Measurements from ENCODE around the gene ARHGAP1.

ARHGAP1 gene

DNA sequence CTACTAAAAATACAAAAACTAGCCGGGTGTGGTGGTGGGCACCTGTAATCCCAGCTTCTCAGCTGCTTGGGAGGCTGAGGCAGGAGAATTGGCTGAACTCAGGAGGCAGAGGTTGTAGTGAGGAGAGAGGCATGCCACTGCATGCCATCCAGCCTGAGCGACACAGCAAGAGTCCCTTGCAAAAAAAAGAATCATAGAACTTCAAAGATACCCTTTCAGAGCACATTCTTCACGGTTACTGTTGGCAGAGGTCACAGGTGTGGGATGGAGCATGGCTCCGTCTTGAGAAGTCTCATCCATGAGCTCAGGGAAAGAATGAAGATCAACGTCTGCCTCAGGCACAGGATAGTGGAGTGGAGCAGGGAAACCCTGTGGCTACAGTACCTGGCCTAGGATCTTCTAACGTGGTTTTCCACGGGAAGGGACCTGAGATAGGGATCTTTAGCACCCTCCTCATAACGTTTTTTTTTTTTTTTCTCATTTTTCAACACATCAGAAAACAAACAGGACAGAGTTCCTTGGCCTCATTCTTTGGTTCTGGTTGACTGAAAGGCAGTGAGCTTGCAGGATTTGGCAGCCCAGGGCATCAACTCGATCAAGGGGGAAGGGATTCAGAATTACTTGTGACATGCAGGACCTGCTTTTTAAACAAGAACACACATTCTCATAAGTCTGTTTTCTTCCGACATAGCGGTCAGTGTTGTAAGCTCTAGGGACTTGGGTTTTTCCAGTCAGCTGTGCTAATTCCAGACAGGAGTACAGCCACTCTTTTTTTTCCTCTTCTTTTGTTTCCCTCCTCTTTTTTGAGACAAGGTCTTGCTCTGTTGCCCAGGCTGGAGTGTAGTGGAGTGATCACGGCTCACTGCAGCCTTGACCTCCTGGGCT lies 41.4 kb upstream of the ARHGAP1 start:
- no peak for DNase-seq (ENCODE audit: extremely low read depth, low read depth)
- TF ChIP-seq CTCF (IDR thresholded peaks at IDR 0.05; ENCODE audit: low read depth, low read length): no peak

DNA sequence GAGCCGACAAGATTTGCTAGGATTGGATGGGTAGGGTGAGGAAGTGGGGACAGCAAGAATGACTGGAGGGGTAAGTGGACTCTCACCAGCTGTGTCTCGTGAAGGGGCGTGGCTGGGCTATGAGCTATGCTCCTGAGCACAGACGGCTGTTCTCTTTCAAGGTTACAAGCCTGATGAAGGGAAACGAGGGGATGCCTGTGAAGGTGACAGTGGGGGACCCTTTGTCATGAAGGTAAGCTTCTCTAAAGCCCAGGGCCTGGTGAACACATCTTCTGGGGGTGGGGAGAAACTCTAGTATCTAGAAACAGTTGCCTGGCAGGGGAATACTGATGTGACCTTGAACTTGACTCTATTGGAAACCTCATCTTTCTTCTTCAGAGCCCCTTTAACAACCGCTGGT lies 38.5 kb upstream of the ARHGAP1 start:
- no peak for DNase-seq (ENCODE audit: extremely low read depth, low read depth)
- TF ChIP-seq CTCF (IDR thresholded peaks at IDR 0.05; ENCODE audit: low read depth, low read length): no peak

DNA sequence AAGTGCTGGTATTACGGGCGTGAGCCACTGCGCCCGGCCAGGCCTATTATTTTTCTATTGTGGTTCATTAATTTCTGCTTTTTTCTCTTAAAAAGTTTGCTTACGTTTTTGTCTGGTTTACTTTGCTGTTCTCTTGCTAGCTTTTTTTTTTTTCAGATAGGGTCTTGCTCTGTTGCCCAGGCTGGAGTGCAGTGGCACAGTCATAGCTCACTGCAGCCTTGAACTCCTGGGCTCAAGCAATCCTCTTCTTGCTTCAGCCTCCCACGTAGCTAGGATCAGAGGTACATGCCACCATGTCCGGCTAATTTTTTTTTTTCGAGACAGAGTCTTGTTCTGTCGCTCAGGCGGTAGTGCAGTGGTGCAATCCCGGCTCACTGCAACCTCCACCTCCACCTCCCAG lies 37.3 kb upstream of the ARHGAP1 start:
- DNase-seq (ENCODE audit: extremely low read depth, low read depth): no peak
- TF ChIP-seq CTCF (IDR thresholded peaks at IDR 0.05; ENCODE audit: low read depth, low read length): no peak

DNA sequence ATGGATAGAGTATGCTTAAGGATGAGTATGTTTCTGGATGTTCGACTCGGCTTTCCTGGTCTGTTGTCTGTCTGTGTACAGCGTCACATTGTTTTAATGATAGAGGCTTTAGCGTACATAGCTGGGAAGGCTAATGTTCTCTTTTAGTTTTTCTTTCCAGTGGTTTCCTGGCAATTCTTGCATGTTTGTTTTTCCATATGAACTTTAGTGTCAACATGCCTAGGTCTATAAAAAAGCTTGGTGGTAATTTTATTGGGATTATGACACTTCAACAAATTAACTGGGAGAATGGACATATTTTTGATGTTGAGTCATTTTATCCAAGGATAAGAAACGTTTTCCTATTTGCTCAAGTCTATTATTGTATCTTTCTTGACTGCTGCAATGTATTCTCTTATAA lies 36.2 kb upstream of the ARHGAP1 start:
- TF ChIP-seq CTCF (IDR thresholded peaks at IDR 0.05; ENCODE audit: low read depth, low read length): no peak

DNA sequence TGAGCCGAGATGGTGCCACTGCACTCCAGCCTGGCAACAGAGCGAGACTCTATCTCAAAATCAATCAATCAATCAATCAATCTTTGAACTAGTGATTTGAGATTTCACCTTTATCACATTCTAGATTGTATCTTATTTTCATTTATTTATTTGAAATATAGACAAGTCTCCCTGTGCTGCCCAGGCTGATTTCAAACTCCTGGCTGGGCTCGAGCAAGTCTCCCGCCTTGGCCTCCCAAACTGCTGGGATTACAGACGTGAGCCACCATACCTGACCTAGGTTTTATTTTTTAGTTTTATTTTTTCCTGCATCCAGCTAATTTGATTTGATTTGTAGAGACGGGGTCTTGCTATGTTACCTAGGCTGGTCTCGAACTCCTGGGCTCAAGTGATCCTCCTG lies 35.7 kb upstream of the ARHGAP1 start:
- no peak for TF ChIP-seq CTCF (IDR thresholded peaks at IDR 0.05; ENCODE audit: low read depth, low read length)

More for the DNA sequence above, 36.2 kb upstream of the ARHGAP1 start:
- no peak for DNase-seq (ENCODE audit: extremely low read depth, low read depth)

DNA sequence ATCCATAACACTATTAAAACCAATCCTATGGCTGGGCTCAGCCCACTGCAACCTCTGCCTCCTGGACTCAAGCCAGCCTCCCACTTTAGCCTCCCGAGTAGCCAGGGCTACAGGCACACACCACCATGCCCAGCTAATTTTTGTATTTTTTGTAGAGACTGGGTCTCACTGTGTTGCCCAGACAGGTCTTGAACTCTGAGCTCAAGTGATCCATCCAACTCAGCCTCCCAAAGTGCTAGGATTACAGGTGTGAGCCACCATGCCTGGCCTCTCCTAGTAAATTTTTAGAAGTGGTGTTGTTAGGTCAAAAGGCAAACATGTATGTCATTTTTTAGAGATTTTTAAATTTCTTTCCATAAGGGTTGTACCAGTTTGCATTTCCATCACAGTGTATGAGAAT lies 32.8 kb upstream of the ARHGAP1 start:
- TF ChIP-seq CTCF (IDR thresholded peaks at IDR 0.05; ENCODE audit: low read depth, low read length): no peak
- no peak for DNase-seq (ENCODE audit: extremely low read depth, low read depth)

More for the DNA sequence above, 35.7 kb upstream of the ARHGAP1 start:
- no peak for DNase-seq (ENCODE audit: extremely low read depth, low read depth)

DNA sequence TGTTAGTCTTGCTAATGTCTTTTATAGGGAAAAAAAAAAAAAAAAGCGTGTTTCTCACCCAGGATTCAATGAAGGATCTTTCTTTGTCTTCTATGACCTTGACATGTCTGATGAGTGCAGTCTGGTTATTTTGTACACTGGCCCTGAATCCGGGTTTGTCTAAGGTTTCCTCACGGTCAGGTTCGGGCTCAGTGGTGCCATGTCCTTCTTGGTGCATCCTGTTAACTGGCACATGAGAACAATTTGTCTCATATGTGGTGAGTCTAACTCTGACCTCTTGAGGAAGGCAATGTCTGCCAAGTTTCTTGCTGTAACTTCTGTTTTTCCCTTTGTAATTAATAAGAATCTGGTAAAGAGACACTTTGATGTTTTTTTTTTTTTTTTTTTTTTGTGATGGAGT lies 31.1 kb upstream of the ARHGAP1 start:
- no peak for DNase-seq (ENCODE audit: extremely low read depth, low read depth)
- no peak for TF ChIP-seq CTCF (IDR thresholded peaks at IDR 0.05; ENCODE audit: low read depth, low read length)

Data from AG09319 (cell line).